Measurements from ENCODE around the gene BTBD17. TPM values are rescaled to one million over a fixed set of nuclear protein-coding genes. Genes with fewer than 3 reads are reported as not detected.

BTBD17 gene
- total and polyA plus RNA-seq, 12 donors = not detected

- ATAC-seq (no peak), DNase-seq (no peak)
- WGBS, 2 donors = 88 to 90% methylated on average over 2 of the region's 2 CpGs
These were observed 27.2 kb downstream of the BTBD17 start for GRCh38 chr17:74334393-74335039.

GRCh38 chr17:74332763-74333283 lies 28.8 kb downstream of the BTBD17 start:
- intact Hi-C loops (cut with DNase I) = no loop called here
- no peak overlapping the region for H3K27ac ChIP-seq
- ATAC-seq = no peak

More at GRCh38 chr17:74334393-74335039, 27.2 kb downstream of the BTBD17 start:
- Histone ChIP-seq H3K9me3 (peaks cover 0 to 6% (median 0%) of the 10 kb centered on the region in 11 donors), H3K27me3 (peaks cover 0 to 11% (median 0%) of the 10 kb centered on the region in 7 donors), H3K27ac (no peak overlapping the region), H3K4me3 (no peak overlapping the region), H3K36me3 (no peaks in the 10 kb centered on the region), H3K4me1 (no peaks in the 10 kb centered on the region)
- intact Hi-C loops (cut with DNase I) = no loop called here
- no peak for TF ChIP-seq CTCF (IDR thresholded peaks at IDR 0.05)

GRCh38 chr17:74332017-74332650 lies 29.5 kb downstream of the BTBD17 start:
- Histone ChIP-seq H3K4me3 (no peak overlapping the region), H3K36me3 (no peaks in the 10 kb centered on the region), H3K27ac (no peak overlapping the region), H3K4me1 (peaks cover 0 to under 1% (median 0%) of the 10 kb centered on the region in 9 donors), H3K27me3 (peaks cover 0 to 11% (median 0%) of the 10 kb centered on the region in 7 donors), H3K9me3 (peaks cover 0 to 6% (median 0%) of the 10 kb centered on the region in 11 donors)
- ATAC-seq = no peak
- DNase-seq = no peak
- 73 to 79% methylated on average over 7 of the region's 7 CpGs for WGBS, 2 donors
- intact Hi-C loops (cut with DNase I) = no loop called here
- TF ChIP-seq CTCF (IDR thresholded peaks at IDR 0.05) = no peak

More at GRCh38 chr17:74332763-74333283, 28.8 kb downstream of the BTBD17 start:
- TF ChIP-seq CTCF (IDR thresholded peaks at IDR 0.05) = no peak
- H3K4me3 ChIP-seq = no peak overlapping the region
- DNase-seq = no peak
- H3K9me3 ChIP-seq = peaks cover 0 to 6% (median 0%) of the 10 kb centered on the region in 11 donors
- no peaks in the 10 kb centered on the region for H3K4me1 ChIP-seq
- H3K27me3 ChIP-seq = peaks cover 0 to 11% (median 0%) of the 10 kb centered on the region in 7 donors
- H3K36me3 ChIP-seq = no peaks in the 10 kb centered on the region
- WGBS, 2 donors = 46 to 50% methylated on average over 11 of the region's 11 CpGs

- ATAC-seq (no peak), DNase-seq (no peak)
- peaks cover 0 to 18% (median 0%) of the 10 kb centered on the region in 7 donors for H3K27me3 ChIP-seq
- intact Hi-C loops (cut with DNase I) = no loop called here
- no peaks in the 10 kb centered on the region for H3K36me3 ChIP-seq
- peaks cover 0 to 6% (median 0%) of the 10 kb centered on the region in 11 donors for H3K9me3 ChIP-seq
- peaks cover 7 to 16% (median 14%) of the 10 kb centered on the region in 9 donors for H3K4me1 ChIP-seq
- no peak overlapping the region for H3K27ac ChIP-seq
- no peak for TF ChIP-seq CTCF (IDR thresholded peaks at IDR 0.05)
- H3K4me3 ChIP-seq = no peak overlapping the region
- 73 to 83% methylated on average over 8 of the region's 8 CpGs for WGBS, 2 donors
These were observed 31.2 kb downstream of the BTBD17 start for GRCh38 chr17:74330446-74330845.

All from heart right ventricle (tissue), 16 donors.